WTC11 (cell line): ENCODE data around the gene CTDP1. TPM values are rescaled to one million over a fixed set of nuclear protein-coding genes. Genes with fewer than 3 reads are reported as not detected.

Experiments
- ATAC-seq: fragments of 200-7000 bp; cut with Tn5 transposase; 2 replicates; pipeline ENCODE4 v1.10.0; 2021; ENCODE audit warnings: mild to moderate bottlenecking, moderate library complexity
- Bru-seq: library from RNA; stranded (reverse); fragments of 400-500 nt; gene quantifications from one replicate; lab custom pipeline; 2021; lab: Mats Ljungman, UMichigan
- CTCF ChIA-PET: fragments of 300-600 bp; sonication (Branson Sonifier 250); formaldehyde crosslinking; loops from one replicate; lab custom pipeline; 2021; ENCODE audit warnings: antibody characterized with exemption; lab: Charles Lee
- POLR2A ChIA-PET: fragments of 350-600 bp; sonication (Branson Sonifier 250); formaldehyde crosslinking; loops from one replicate; lab custom pipeline; 2021; ENCODE audit warnings: antibody characterized with exemption; lab: Charles Lee
- DNase-seq: peaks from one replicate; pipeline ENCODE4 v3.0.0; 2021; ENCODE audit warnings: low spot score
- H3K27ac Mint-ChIP-seq: 2 replicates; pipeline ENCODE4 v1.8.0; 2021; ENCODE audit warnings: mixed read lengths
- H3K27me3 Mint-ChIP-seq: 2 replicates; pipeline ENCODE4 v1.8.0; 2021; ENCODE audit warnings: low read depth, mild to moderate bottlenecking, moderate library complexity, mixed read lengths
- H3K36me3 Mint-ChIP-seq: 2 replicates; pipeline ENCODE4 v1.8.0; 2021; ENCODE audit warnings: mixed read lengths
- H3K4me1 Mint-ChIP-seq: 2 replicates; pipeline ENCODE4 v1.8.0; 2022; ENCODE audit warnings: mixed read lengths
- H3K4me3 Mint-ChIP-seq: 2 replicates; pipeline ENCODE4 v1.8.0; 2021; ENCODE audit warnings: mild to moderate bottlenecking, moderate library complexity, mixed read lengths
- H3K9me3 Mint-ChIP-seq: 2 replicates; pipeline ENCODE4 v1.8.0; 2021; ENCODE audit warnings: mixed read lengths
- CBFB ChIP-seq: sonication (generic); formaldehyde crosslinking; IDR thresholded peaks from 2 replicates; pipeline ENCODE4 v1.8.1; 2022; ENCODE audit warnings: mild to moderate bottlenecking, low read depth, missing genetic modification reagents
- CREB1 ChIP-seq: sonication (generic); formaldehyde crosslinking; IDR thresholded peaks from 2 replicates; pipeline ENCODE4 v1.8.0; 2023; ENCODE audit warnings: mild to moderate bottlenecking, missing genetic modification reagents
- CREM ChIP-seq: sonication (generic); formaldehyde crosslinking; IDR thresholded peaks from 2 replicates; pipeline ENCODE4 v1.8.1; 2022; ENCODE audit warnings: mild to moderate bottlenecking, missing genetic modification reagents, moderate library complexity
- ELF4 ChIP-seq: sonication (generic); formaldehyde crosslinking; IDR thresholded peaks from 2 replicates; pipeline ENCODE4 v1.8.1; 2022; ENCODE audit warnings: low read depth, mild to moderate bottlenecking, moderate library complexity, missing genetic modification reagents
- FOXJ3 ChIP-seq: sonication (generic); formaldehyde crosslinking; IDR thresholded peaks from 2 replicates; pipeline ENCODE4 v1.9.0; 2021; ENCODE audit warnings: missing genetic modification reagents, mild to moderate bottlenecking, borderline replicate concordance
- KAT7 ChIP-seq: sonication (generic); formaldehyde crosslinking; IDR thresholded peaks from 2 replicates; pipeline ENCODE4 v1.8.1; 2023; ENCODE audit warnings: missing genetic modification reagents, mild to moderate bottlenecking, borderline replicate concordance
- MXD4 ChIP-seq: fragments of 250-450 bp; sonication (Bioruptor Pico); IDR thresholded peaks from 2 replicates; pipeline ENCODE4 v1.8.0; 2021; ENCODE audit warnings: mild to moderate bottlenecking, moderate library complexity, borderline replicate concordance
- NR1H2 ChIP-seq: sonication (generic); formaldehyde crosslinking; IDR thresholded peaks from 2 replicates; pipeline ENCODE4 v1.9.0; 2021; ENCODE audit warnings: mild to moderate bottlenecking, moderate library complexity, missing genetic modification reagents
- NR2C2 ChIP-seq: sonication (generic); formaldehyde crosslinking; IDR thresholded peaks from 2 replicates; pipeline ENCODE4 v1.8.0; 2022; ENCODE audit warnings: mild to moderate bottlenecking, missing genetic modification reagents
- NR3C1 ChIP-seq: sonication (generic); formaldehyde crosslinking; conservative IDR thresholded peaks from 2 replicates; pipeline ENCODE4 v1.8.1; 2023; ENCODE audit warnings: low read depth, mild to moderate bottlenecking, missing genetic modification reagents
- PRRX2 ChIP-seq: fragments of 250-450 bp; sonication (Bioruptor Pico); IDR thresholded peaks from 2 replicates; pipeline ENCODE4 v1.8.0; 2021; ENCODE audit warnings: mild to moderate bottlenecking
- RORB ChIP-seq: fragments of 250-450 bp; sonication (Bioruptor Pico); IDR thresholded peaks from 2 replicates; pipeline ENCODE4 v1.9.0; 2021; ENCODE audit warnings: mild to moderate bottlenecking
- SP1 ChIP-seq: sonication (generic); formaldehyde crosslinking; conservative IDR thresholded peaks from 2 replicates; pipeline ENCODE4 v1.8.1; 2022; ENCODE audit warnings: missing genetic modification reagents
- TEAD1 ChIP-seq: sonication (generic); formaldehyde crosslinking; IDR thresholded peaks from 2 replicates; pipeline ENCODE4 v1.8.0; 2022; ENCODE audit warnings: mild to moderate bottlenecking, missing genetic modification reagents
- TEAD4 ChIP-seq: sonication (generic); formaldehyde crosslinking; IDR thresholded peaks from 2 replicates; pipeline ENCODE4 v1.8.0; 2022; ENCODE audit warnings: mild to moderate bottlenecking, missing genetic modification reagents
- ZNF671 ChIP-seq: fragments of 250-450 bp; sonication (Bioruptor Pico); IDR thresholded peaks from 2 replicates; pipeline ENCODE4 v1.8.0; 2021; ENCODE audit warnings: mild to moderate bottlenecking
- long read RNA-seq, 3 experiments: library from RNA in 1 of 3; library from capped mRNA in 1 of 3; library from polyadenylated mRNA in 1 of 3; unstranded in 2 of 3; stranded (forward) in 1 of 3; transcript quantifications; one replicate each; pipeline ENCODE4 v2.0.0, GENCODE V29; 2021
- total RNA-seq: library from RNA; stranded (reverse); gene quantifications from 3 replicates; pipeline ENCODE4 v1.2.3, GENCODE V29; 2021
- TF ChIP-seq, protein P1 (sequence below): sonication (generic); formaldehyde crosslinking; IDR thresholded peaks from 2 replicates; pipeline ENCODE4 v1.8.1; 2022; ENCODE audit warnings: missing genetic modification reagents, borderline replicate concordance
- TF ChIP-seq, protein P2 (sequence below): fragments of 250-450 bp; sonication (Bioruptor Pico); IDR thresholded peaks from 2 replicates; pipeline ENCODE4 v1.9.0; 2021; ENCODE audit warnings: mild to moderate bottlenecking
- TF ChIP-seq, protein P3 (sequence below): sonication (generic); formaldehyde crosslinking; IDR thresholded peaks from 2 replicates; pipeline ENCODE4 v1.8.0; 2023; ENCODE audit warnings: missing genetic modification reagents
- TF ChIP-seq, protein P4 (sequence below): fragments of 250-450 bp; sonication (Bioruptor Pico); IDR thresholded peaks from 2 replicates; pipeline ENCODE4 v1.9.0; 2021; ENCODE audit warnings: moderate library complexity, mild to moderate bottlenecking, inconsistent platforms, borderline replicate concordance
- TF ChIP-seq, protein P5 (sequence below): sonication (generic); formaldehyde crosslinking; IDR thresholded peaks from 2 replicates; pipeline ENCODE4 v1.8.1; 2023; ENCODE audit warnings: mild to moderate bottlenecking, missing genetic modification reagents
- TF ChIP-seq, protein P6 (sequence below): fragments of 250-450 bp; sonication (Bioruptor Pico); IDR thresholded peaks from 2 replicates; pipeline ENCODE4 v1.8.0; 2021; ENCODE audit warnings: mild to moderate bottlenecking
- TF ChIP-seq, protein P7 (sequence below): sonication (generic); formaldehyde crosslinking; IDR thresholded peaks from 2 replicates; pipeline ENCODE4 v1.8.0; 2022; ENCODE audit warnings: mild to moderate bottlenecking, missing genetic modification reagents
- TF ChIP-seq, protein P8 (sequence below): sonication (generic); formaldehyde crosslinking; IDR thresholded peaks from 2 replicates; pipeline ENCODE4 v1.8.0; 2022; ENCODE audit warnings: mild to moderate bottlenecking, missing genetic modification reagents

The CTDP1 gene, protein sequence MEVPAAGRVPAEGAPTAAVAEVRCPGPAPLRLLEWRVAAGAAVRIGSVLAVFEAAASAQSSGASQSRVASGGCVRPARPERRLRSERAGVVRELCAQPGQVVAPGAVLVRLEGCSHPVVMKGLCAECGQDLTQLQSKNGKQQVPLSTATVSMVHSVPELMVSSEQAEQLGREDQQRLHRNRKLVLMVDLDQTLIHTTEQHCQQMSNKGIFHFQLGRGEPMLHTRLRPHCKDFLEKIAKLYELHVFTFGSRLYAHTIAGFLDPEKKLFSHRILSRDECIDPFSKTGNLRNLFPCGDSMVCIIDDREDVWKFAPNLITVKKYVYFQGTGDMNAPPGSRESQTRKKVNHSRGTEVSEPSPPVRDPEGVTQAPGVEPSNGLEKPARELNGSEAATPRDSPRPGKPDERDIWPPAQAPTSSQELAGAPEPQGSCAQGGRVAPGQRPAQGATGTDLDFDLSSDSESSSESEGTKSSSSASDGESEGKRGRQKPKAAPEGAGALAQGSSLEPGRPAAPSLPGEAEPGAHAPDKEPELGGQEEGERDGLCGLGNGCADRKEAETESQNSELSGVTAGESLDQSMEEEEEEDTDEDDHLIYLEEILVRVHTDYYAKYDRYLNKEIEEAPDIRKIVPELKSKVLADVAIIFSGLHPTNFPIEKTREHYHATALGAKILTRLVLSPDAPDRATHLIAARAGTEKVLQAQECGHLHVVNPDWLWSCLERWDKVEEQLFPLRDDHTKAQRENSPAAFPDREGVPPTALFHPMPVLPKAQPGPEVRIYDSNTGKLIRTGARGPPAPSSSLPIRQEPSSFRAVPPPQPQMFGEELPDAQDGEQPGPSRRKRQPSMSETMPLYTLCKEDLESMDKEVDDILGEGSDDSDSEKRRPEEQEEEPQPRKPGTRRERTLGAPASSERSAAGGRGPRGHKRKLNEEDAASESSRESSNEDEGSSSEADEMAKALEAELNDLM
- total RNA-seq (33.3 to 39.7 TPM (median 34.5 TPM) in 3 replicates), Bru-seq, nascent RNA (percentile 65 among the genes with signal in this experiment)
- long read RNA-seq, experiment 1, full-length matches to known transcripts, result 184 of 236 reads
- long read RNA-seq, experiment 1, partial matches to known transcripts, result 30 of 236 reads
- long read RNA-seq, experiment 1, other reads (novel, unspliced or antisense), result 22 of 236 reads
- long read RNA-seq, experiment 2, full-length matches to known transcripts, result 20 of 35 reads
- long read RNA-seq, experiment 2, partial matches to known transcripts, result 13 of 35 reads
- long read RNA-seq, experiment 2, other reads (novel, unspliced or antisense), result 2 of 35 reads
- long read RNA-seq, experiment 3, partial matches to known transcripts, result 0 of 3 reads
- long read RNA-seq, experiment 3, other reads (novel, unspliced or antisense), result 2 of 3 reads

DNA sequence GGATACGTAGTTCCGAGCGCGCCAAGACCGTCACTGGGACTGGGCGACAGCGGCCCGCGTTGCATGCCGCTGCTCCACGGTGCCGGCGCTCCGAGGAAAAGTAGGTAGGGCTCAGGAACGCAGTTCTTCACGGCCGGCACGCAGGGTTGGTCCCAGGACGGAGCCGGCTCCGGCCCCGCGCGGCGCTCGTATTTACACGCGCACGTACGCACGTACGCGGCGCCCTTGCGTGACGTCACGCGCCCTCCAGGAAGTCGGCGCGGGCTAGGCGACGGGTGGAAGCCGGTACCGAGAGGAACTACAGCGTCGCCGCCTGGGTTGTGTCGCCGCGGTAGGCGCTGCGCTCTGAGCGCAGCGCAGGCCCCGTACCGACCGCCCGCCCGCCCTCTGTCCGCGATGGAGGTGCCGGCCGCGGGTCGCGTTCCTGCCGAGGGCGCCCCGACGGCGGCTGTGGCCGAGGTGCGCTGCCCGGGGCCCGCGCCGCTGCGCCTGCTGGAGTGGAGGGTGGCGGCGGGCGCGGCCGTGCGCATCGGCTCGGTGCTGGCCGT, at the start of gene CTDP1:
CTDP1 (plus strand) TSS at position 252 of the 548 bp plus-strand sequence; CDS start at position 397, 145 bp downstream.
- Mint-ChIP-seq H3K27ac (peak within 1 kb of the TSS; percentile 99), H3K36me3 (peaks cover 18% of the 10 kb centered on the region), H3K27me3 (no peaks in the 10 kb centered on the region), H3K9me3 (0 out of 2 replicates have a peak, but pooled peaks cover 3% of the 10 kb centered on the region), H3K4me1 (peaks cover 30% of the 10 kb centered on the region), H3K4me3 (peak within 1 kb of the TSS; percentile 93)
- POLR2A ChIA-PET, result no interaction called here
- ATAC-seq (peak; percentile 49), DNase-seq (peak; percentile 79)
- CTCF ChIA-PET, result no interaction called here
- TF ChIP-seq CREM (CRISPR knock-in tag), result peak; percentile 98
- TF ChIP-seq, protein P1, sequence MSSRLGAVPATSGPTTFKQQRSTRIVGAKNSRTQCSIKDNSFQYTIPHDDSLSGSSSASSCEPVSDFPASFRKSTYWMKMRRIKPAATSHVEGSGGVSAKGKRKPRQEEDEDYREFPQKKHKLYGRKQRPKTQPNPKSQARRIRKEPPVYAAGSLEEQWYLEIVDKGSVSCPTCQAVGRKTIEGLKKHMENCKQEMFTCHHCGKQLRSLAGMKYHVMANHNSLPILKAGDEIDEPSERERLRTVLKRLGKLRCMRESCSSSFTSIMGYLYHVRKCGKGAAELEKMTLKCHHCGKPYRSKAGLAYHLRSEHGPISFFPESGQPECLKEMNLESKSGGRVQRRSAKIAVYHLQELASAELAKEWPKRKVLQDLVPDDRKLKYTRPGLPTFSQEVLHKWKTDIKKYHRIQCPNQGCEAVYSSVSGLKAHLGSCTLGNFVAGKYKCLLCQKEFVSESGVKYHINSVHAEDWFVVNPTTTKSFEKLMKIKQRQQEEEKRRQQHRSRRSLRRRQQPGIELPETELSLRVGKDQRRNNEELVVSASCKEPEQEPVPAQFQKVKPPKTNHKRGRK, result no peak
- TF ChIP-seq ELF4 (CRISPR knock-in tag), result no peak
- no peak for TF ChIP-seq FOXJ3 (CRISPR knock-in tag)
- TF ChIP-seq, protein P2, sequence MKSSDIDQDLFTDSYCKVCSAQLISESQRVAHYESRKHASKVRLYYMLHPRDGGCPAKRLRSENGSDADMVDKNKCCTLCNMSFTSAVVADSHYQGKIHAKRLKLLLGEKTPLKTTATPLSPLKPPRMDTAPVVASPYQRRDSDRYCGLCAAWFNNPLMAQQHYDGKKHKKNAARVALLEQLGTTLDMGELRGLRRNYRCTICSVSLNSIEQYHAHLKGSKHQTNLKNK (CRISPR knock-in tag), result no peak
- TF ChIP-seq, protein P3, sequence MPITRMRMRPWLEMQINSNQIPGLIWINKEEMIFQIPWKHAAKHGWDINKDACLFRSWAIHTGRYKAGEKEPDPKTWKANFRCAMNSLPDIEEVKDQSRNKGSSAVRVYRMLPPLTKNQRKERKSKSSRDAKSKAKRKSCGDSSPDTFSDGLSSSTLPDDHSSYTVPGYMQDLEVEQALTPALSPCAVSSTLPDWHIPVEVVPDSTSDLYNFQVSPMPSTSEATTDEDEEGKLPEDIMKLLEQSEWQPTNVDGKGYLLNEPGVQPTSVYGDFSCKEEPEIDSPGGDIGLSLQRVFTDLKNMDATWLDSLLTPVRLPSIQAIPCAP (CRISPR knock-in tag), result no peak
- TF ChIP-seq NR3C1, result no peak
- TF ChIP-seq, protein P4, sequence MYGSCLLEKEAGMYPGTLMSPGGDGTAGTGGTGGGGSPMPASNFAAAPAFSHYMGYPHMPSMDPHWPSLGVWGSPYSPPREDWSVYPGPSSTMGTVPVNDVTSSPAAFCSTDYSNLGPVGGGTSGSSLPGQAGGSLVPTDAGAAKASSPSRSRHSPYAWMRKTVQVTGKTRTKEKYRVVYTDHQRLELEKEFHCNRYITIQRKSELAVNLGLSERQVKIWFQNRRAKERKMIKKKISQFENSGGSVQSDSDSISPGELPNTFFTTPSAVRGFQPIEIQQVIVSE (CRISPR knock-in tag), result no peak
- TF ChIP-seq SP1 (CRISPR knock-in tag), result no peak
- no peak for TF ChIP-seq PRRX2 (CRISPR knock-in tag)
- TF ChIP-seq NR2C2, result no peak
- TF ChIP-seq CREB1 (CRISPR knock-in tag), result peak; percentile 76; the same call in 1 of the 2 replicates
- TF ChIP-seq, protein P5, sequence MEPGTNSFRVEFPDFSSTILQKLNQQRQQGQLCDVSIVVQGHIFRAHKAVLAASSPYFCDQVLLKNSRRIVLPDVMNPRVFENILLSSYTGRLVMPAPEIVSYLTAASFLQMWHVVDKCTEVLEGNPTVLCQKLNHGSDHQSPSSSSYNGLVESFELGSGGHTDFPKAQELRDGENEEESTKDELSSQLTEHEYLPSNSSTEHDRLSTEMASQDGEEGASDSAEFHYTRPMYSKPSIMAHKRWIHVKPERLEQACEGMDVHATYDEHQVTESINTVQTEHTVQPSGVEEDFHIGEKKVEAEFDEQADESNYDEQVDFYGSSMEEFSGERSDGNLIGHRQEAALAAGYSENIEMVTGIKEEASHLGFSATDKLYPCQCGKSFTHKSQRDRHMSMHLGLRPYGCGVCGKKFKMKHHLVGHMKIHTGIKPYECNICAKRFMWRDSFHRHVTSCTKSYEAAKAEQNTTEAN (CRISPR knock-in tag), result no peak
- TF ChIP-seq TEAD1 (CRISPR knock-in tag), result no peak
- TF ChIP-seq MXD4 (CRISPR knock-in tag), result no peak
- TF ChIP-seq ZNF671 (CRISPR knock-in tag), result no peak
- TF ChIP-seq CBFB, result peak; percentile 53; the same call in 1 of the 2 replicates
- TF ChIP-seq NR1H2 (CRISPR knock-in tag), result no peak
- TF ChIP-seq, protein P6, sequence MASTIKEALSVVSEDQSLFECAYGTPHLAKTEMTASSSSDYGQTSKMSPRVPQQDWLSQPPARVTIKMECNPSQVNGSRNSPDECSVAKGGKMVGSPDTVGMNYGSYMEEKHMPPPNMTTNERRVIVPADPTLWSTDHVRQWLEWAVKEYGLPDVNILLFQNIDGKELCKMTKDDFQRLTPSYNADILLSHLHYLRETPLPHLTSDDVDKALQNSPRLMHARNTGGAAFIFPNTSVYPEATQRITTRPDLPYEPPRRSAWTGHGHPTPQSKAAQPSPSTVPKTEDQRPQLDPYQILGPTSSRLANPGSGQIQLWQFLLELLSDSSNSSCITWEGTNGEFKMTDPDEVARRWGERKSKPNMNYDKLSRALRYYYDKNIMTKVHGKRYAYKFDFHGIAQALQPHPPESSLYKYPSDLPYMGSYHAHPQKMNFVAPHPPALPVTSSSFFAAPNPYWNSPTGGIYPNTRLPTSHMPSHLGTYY, result no peak
- TF ChIP-seq, protein P7, sequence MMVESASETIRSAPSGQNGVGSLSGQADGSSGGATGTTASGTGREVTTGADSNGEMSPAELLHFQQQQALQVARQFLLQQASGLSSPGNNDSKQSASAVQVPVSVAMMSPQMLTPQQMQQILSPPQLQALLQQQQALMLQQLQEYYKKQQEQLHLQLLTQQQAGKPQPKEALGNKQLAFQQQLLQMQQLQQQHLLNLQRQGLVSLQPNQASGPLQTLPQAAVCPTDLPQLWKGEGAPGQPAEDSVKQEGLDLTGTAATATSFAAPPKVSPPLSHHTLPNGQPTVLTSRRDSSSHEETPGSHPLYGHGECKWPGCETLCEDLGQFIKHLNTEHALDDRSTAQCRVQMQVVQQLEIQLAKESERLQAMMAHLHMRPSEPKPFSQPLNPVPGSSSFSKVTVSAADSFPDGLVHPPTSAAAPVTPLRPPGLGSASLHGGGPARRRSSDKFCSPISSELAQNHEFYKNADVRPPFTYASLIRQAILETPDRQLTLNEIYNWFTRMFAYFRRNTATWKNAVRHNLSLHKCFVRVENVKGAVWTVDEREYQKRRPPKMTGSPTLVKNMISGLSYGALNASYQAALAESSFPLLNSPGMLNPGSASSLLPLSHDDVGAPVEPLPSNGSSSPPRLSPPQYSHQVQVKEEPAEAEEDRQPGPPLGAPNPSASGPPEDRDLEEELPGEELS, result 0 out of 2 replicates have a peak, but pooled peaks have one; percentile 1
- no peak for TF ChIP-seq KAT7 (CRISPR knock-in tag)
- TF ChIP-seq, protein P8, sequence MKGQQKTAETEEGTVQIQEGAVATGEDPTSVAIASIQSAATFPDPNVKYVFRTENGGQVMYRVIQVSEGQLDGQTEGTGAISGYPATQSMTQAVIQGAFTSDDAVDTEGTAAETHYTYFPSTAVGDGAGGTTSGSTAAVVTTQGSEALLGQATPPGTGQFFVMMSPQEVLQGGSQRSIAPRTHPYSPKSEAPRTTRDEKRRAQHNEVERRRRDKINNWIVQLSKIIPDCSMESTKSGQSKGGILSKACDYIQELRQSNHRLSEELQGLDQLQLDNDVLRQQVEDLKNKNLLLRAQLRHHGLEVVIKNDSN, result no peak
- TF ChIP-seq TEAD4 (CRISPR knock-in tag), result no peak
- no peak for TF ChIP-seq RORB
